BJ (cell line): ENCODE data around the gene KMT5B. TPM values are rescaled to one million over a fixed set of nuclear protein-coding genes. Genes with fewer than 3 reads are reported as not detected.

ENCODE experiments used
- CTCF ChIA-PET: fragments of 350-600 bp; formaldehyde crosslinking; extraction: SDS; loops from one replicate; lab custom pipeline; 2021; ENCODE audit warnings: antibody characterized with exemption, inconsistent platforms; lab: Yijun Ruan, JAX
- POLR2A ChIA-PET: fragments of 300-600 bp; sonication (Branson Sonifier 250); formaldehyde crosslinking; extraction: SDS; loops from one replicate; lab custom pipeline; 2021; ENCODE audit warnings: antibody characterized with exemption; lab: Charles Lee
- DNase-seq: peaks from one replicate; pipeline ENCODE4 v3.0.0-alpha.2; 2011; ENCODE audit warnings: low read depth
- H3K27me3 ChIP-seq: 2 replicates; pipeline ENCODE4 v1.6.0; 2011; ENCODE audit warnings: low read length; ENCODE audit not compliant: control insufficient read depth, insufficient read depth
- H3K36me3 ChIP-seq: 2 replicates; pipeline ENCODE4 v1.5.1; 2011; ENCODE audit warnings: low read length; ENCODE audit not compliant: control insufficient read depth, insufficient read depth
- H3K4me3 ChIP-seq: 2 replicates; pipeline ENCODE4 v1.5.1; 2011; ENCODE audit warnings: low read depth, mild to moderate bottlenecking, control low read depth, low read length
- polyA plus RNA-seq: library from polyadenylated mRNA; depleted of rRNA; stranded (reverse); fragments of >200 nt; gene quantifications from 2 replicates; pipeline ENCODE4 v1.2.3, GENCODE V29; 2011
- TF ChIP-seq, protein P1 (sequence below): IDR thresholded peaks from 2 replicates; pipeline ENCODE4 v1.5.1; 2011; ENCODE audit warnings: low read depth, mild to moderate bottlenecking, control low read depth, inconsistent platforms, low read length, moderate library complexity; ENCODE audit not compliant: insufficient read depth

KMT5B gene
- polyA plus RNA-seq, 1 experiment, result 7.3 TPM

DNA sequence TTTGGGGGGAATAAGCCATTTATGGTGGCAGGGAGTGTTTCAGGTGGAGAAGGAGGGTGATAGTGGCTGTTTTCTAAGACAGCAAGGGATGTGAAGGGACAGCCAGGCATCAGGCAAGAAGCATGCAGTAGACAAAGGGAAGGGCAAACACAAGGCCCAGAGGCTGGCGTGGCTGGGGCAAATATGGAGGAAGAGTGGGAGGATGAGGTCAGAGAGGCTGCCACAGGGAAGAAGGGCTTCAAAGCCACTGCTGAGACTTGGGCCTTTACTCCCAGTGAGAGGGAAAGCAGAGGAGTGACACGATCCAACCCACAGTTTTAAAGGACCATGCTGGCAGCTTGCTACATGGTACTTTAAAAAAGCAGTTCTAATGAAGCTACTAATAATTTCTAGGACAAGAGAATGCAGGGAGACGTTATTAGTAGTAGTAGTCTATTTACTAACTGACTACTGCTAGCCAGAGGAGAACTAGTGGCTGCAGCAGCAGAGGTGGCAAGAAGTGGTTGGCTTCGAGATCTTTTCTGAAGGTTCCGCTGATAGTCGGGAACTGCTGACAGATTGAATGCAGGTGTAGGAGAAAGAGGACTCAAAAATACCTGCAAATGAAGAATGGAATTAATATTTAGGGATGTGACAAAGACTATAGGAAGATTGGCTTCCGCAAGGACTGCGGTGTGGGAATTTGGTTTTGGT is 13.7 kb downstream of the KMT5B start:
- CTCF ChIA-PET, result interaction anchor here (0.6 to 2.9 kb wide), 2 partner anchors 9 to 40 kb away, joined by 3 to 14 read pairs; no protein-coding TSS in a partner anchor
- POLR2A ChIA-PET, result no interaction called here
- Histone ChIP-seq H3K36me3 (no peaks in the 10 kb centered on the region), H3K27me3 (no peaks in the 10 kb centered on the region), H3K4me3 (no peak overlapping the region)
- TF ChIP-seq, protein P1, sequence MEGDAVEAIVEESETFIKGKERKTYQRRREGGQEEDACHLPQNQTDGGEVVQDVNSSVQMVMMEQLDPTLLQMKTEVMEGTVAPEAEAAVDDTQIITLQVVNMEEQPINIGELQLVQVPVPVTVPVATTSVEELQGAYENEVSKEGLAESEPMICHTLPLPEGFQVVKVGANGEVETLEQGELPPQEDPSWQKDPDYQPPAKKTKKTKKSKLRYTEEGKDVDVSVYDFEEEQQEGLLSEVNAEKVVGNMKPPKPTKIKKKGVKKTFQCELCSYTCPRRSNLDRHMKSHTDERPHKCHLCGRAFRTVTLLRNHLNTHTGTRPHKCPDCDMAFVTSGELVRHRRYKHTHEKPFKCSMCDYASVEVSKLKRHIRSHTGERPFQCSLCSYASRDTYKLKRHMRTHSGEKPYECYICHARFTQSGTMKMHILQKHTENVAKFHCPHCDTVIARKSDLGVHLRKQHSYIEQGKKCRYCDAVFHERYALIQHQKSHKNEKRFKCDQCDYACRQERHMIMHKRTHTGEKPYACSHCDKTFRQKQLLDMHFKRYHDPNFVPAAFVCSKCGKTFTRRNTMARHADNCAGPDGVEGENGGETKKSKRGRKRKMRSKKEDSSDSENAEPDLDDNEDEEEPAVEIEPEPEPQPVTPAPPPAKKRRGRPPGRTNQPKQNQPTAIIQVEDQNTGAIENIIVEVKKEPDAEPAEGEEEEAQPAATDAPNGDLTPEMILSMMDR, result no peak
- no peak for DNase-seq

DNA sequence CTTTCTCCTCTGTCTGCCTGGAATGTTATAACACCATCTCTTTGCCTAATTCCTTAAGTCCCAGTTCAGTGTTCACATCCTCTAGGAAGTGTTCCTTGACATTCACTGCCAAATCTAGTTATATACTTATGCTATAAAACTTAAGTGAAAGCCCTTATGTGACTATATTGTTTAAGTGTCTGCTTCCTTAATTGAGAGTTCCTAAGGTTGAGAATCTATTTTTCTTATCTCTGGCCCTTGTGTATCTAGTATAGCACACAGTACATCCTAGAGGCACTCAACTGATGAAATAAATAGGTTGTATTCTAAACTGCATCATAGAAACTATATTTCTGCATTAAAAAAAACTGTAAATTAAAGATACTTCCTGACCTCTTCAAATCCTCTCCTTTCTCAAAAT is 16.9 kb downstream of the KMT5B start:
- POLR2A ChIA-PET, result no interaction called here
- H3K36me3 ChIP-seq, result no peaks in the 10 kb centered on the region
- no peaks in the 10 kb centered on the region for H3K27me3 ChIP-seq
- CTCF ChIA-PET, result interaction anchor here (2.0 to 3.1 kb wide), 2 partner anchors 10 to 13 kb away, joined by 5 to 14 read pairs; no protein-coding TSS in a partner anchor
- no peak overlapping the region for H3K4me3 ChIP-seq
- TF ChIP-seq, protein P1, result no peak
- DNase-seq, result no peak

DNA sequence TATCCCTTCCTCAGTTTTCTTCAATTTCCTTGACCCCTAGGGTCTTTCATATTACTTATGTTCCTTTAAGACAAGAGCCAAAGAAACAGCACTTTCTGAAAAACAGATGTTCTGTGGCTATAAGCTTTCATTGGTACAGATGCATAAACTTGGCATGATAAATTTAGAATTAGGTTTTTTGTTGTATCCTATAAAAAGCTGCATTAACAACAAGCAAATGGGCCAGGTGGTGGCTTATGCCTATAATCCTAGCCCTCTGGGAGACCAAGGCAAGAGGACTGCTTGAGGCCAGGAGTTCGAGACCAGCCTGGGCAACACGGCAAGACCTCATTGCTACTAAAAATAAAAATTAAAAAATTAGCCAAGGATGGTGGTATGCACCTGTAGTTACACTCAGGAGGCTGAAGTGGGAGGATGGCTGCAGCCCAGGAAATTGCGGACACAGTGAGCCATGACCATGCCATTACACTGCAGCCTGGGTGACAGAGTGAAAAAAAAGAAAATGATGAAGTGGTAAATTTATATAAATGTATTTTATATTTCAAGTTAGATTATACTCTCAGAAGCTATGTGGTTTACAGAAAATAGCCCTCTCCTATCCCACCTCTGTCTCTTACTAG is 18.3 kb downstream of the KMT5B start:
- H3K4me3 ChIP-seq, result no peak overlapping the region
- TF ChIP-seq, protein P1, result no peak
- H3K27me3 ChIP-seq, result no peaks in the 10 kb centered on the region
- H3K36me3 ChIP-seq, result no peaks in the 10 kb centered on the region
- POLR2A ChIA-PET, result no interaction called here
- CTCF ChIA-PET, result interaction anchor here (0.6 to 3.1 kb wide), 3 partner anchors 11 to 99 kb away, joined by 5 to 14 read pairs (median 5); no protein-coding TSS in a partner anchor
- DNase-seq, result no peak

DNA sequence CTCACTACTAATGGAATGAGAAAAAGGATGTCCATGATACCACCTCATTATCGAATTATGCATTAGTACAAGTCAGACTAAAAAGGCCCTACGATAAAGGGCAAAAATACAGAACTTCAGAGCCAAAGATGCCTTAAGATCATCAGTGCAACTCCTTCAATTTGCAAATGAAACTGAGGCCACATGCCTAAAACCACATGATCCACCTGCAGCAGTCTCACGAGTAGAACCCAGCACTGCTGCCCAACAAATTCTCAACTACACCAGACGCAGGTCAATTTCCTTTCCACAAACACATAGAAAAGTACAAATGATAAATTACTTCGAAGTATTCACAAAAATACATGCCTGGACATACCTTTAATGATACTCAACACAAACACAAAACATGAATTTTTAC is 20.1 kb downstream of the KMT5B start:
- CTCF ChIA-PET, result interaction anchor here (1.9 kb wide), 1 partner anchor 237 kb away, joined by 4 read pairs; no protein-coding TSS in a partner anchor
- no peak for DNase-seq

More for the DNA sequence above, 20.1 kb downstream of the KMT5B start:
- TF ChIP-seq, protein P1, result no peak
- Histone ChIP-seq H3K27me3 (no peaks in the 10 kb centered on the region), H3K4me3 (no peak overlapping the region), H3K36me3 (no peaks in the 10 kb centered on the region)
- POLR2A ChIA-PET, result interaction anchor here (0.6 kb wide), 1 partner anchor 820 kb away, joined by 3 read pairs; the partner anchor contains the start of gene MRGPRF
